IMR-90 (cell line): Measurements from ENCODE around the gene MOV10L1. TPM values are rescaled to one million over a fixed set of nuclear protein-coding genes. Genes with fewer than 3 reads are reported as not detected.

ENCODE experiments used
- ATAC-seq: fragments of 200-7000 bp; cut with Tn5 transposase; 2 replicates; pipeline ENCODE4 v1.9.1; 2020; ENCODE audit warnings: low read depth, mild to moderate bottlenecking, moderate library complexity
- BruUV-seq: library from RNA; stranded (reverse); fragments of 400-500 nt; replicated peaks from 2 replicates; lab custom pipeline; 2021; lab: Mats Ljungman, UMichigan
- CTCF ChIA-PET: fragments of 300-600 bp; formaldehyde crosslinking; extraction: SDS; loops from one replicate; lab custom pipeline; 2021; ENCODE audit warnings: antibody characterized with exemption; lab: Yijun Ruan, JAX
- POLR2A ChIA-PET: fragments of 300-600 bp; sonication (Branson Sonifier 250); formaldehyde crosslinking; loops from one replicate; lab custom pipeline; 2022; ENCODE audit warnings: antibody characterized with exemption; ENCODE audit not compliant: unreplicated experiment; lab: Charles Lee
- DNase-seq: peaks from one replicate; pipeline ENCODE4 v3.0.0; 2013
- H2AFZ ChIP-seq: replicated peaks from 2 replicates; pipeline ENCODE3; 2013; ENCODE audit warnings: low read length, mild to moderate bottlenecking; ENCODE audit not compliant: poor library complexity
- H2AK5ac ChIP-seq: 2 replicates; pipeline ENCODE4 v1.6.1; 2013; ENCODE audit warnings: low read depth, low read length, inconsistent platforms
- H2AK9ac ChIP-seq: replicated peaks from 2 replicates; pipeline ENCODE3; 2013; ENCODE audit warnings: mild to moderate bottlenecking, low read depth, low read length, moderate library complexity; ENCODE audit not compliant: poor library complexity
- H2BK120ac ChIP-seq: 2 replicates; pipeline ENCODE4 v1.6.1; 2013; ENCODE audit warnings: low read depth, low read length, inconsistent platforms
- H2BK15ac ChIP-seq: 3 replicates; pipeline ENCODE4 v1.6.1; 2013; ENCODE audit warnings: low read depth, low read length, inconsistent platforms
- H2BK20ac ChIP-seq: 2 replicates; pipeline ENCODE4 v1.6.1; 2013; ENCODE audit warnings: low read depth, mild to moderate bottlenecking, inconsistent platforms, low read length, moderate library complexity
- H2BK5ac ChIP-seq: 2 replicates; pipeline ENCODE4 v1.6.1; 2013; ENCODE audit warnings: mild to moderate bottlenecking, low read depth, low read length, inconsistent platforms; ENCODE audit not compliant: poor library complexity, severe bottlenecking
- H3K14ac ChIP-seq: replicated peaks from 2 replicates; pipeline ENCODE4 v1.6.1; 2013; ENCODE audit warnings: low read depth, low read length, inconsistent platforms
- H3K18ac ChIP-seq: 2 replicates; pipeline ENCODE4 v1.6.1; 2013; ENCODE audit warnings: low read depth, low read length, control low read depth
- H3K23ac ChIP-seq: 2 replicates; pipeline ENCODE4 v1.6.1; 2013; ENCODE audit warnings: low read depth, low read length, inconsistent platforms
- H3K27ac ChIP-seq: 2 replicates; pipeline ENCODE4 v1.5.1; 2013; ENCODE audit warnings: mild to moderate bottlenecking, control low read depth, low read length; ENCODE audit not compliant: insufficient read depth
- H3K27me3 ChIP-seq: 2 replicates; pipeline ENCODE4 v1.6.1; 2013; ENCODE audit warnings: low read length; ENCODE audit not compliant: control insufficient read depth, insufficient read depth
- H3K36me3 ChIP-seq: 2 replicates; pipeline ENCODE4 v1.6.1; 2013; ENCODE audit warnings: low read length, mixed read lengths; ENCODE audit not compliant: control insufficient read depth, insufficient read depth
- H3K4ac ChIP-seq: 2 replicates; pipeline ENCODE4 v1.6.1; 2013; ENCODE audit warnings: low read depth, low read length, inconsistent platforms
- H3K4me1 ChIP-seq: 2 replicates; pipeline ENCODE4 v1.6.1; 2013; ENCODE audit warnings: low read length, mixed read lengths; ENCODE audit not compliant: control insufficient read depth, insufficient read depth
- H3K4me2 ChIP-seq: 2 replicates; pipeline ENCODE4 v1.6.1; 2013; ENCODE audit warnings: low read depth, mild to moderate bottlenecking, control low read depth, low read length, moderate library complexity
- H3K4me3 ChIP-seq: 2 replicates; pipeline ENCODE4 v1.5.1; 2013; ENCODE audit warnings: low read depth, mild to moderate bottlenecking, control low read depth, low read length, moderate library complexity; ENCODE audit not compliant: insufficient read depth
- H3K56ac ChIP-seq: 2 replicates; pipeline ENCODE4 v1.6.1; 2013; ENCODE audit warnings: low read length, inconsistent platforms; ENCODE audit not compliant: insufficient read depth; ENCODE audit errors: extremely low read depth
- H3K79me1 ChIP-seq, 2 experiments: 2 replicates each; pipeline ENCODE4 v1.6.1; 2013; ENCODE audit warnings: low read length in 2 of 2, inconsistent platforms in 1 of 2, low read depth in 1 of 2
- H3K9ac ChIP-seq: 2 replicates; pipeline ENCODE4 v1.6.1; 2013; ENCODE audit warnings: low read depth, low read length, control low read depth
- H3K9me1 ChIP-seq: 2 replicates; pipeline ENCODE4 v1.6.1; 2013; ENCODE audit warnings: low read length, inconsistent platforms; ENCODE audit not compliant: insufficient read depth
- H3K9me3 ChIP-seq: 2 replicates; pipeline ENCODE4 v1.6.1; 2013; ENCODE audit warnings: low read length; ENCODE audit not compliant: control insufficient read depth, insufficient read depth
- H4K20me1 ChIP-seq: 2 replicates; pipeline ENCODE4 v1.6.1; 2013; ENCODE audit warnings: low read length, inconsistent platforms; ENCODE audit not compliant: insufficient read depth
- H4K5ac ChIP-seq: 2 replicates; pipeline ENCODE4 v1.6.1; 2013; ENCODE audit warnings: mild to moderate bottlenecking, low read depth, low read length, control low read depth
- H4K8ac ChIP-seq, 2 experiments: 2 replicates each; pipeline ENCODE4 v1.6.1; 2013; ENCODE audit warnings: low read depth in 2 of 2, low read length in 2 of 2, control low read depth in 1 of 2, inconsistent platforms in 1 of 2
- H4K91ac ChIP-seq: 2 replicates; pipeline ENCODE4 v1.6.1; 2013; ENCODE audit warnings: low read depth, low read length, inconsistent platforms; ENCODE audit not compliant: insufficient read depth
- BHLHE40 ChIP-seq: fragments of 150-350 bp; IDR thresholded peaks from 2 replicates; pipeline ENCODE4 v1.6.1; 2016; ENCODE audit warnings: mild to moderate bottlenecking, low read depth, low read length
- CEBPB ChIP-seq: IDR thresholded peaks from 2 replicates; pipeline ENCODE4 v1.6.1; 2012; ENCODE audit warnings: low read depth, low read length, improper control_type of control experiment
- CHD1 ChIP-seq: IDR thresholded peaks from 2 replicates; pipeline ENCODE4 v1.6.1; 2012; ENCODE audit warnings: low read depth, low read length, improper control_type of control experiment
- CTCF ChIP-seq: conservative IDR thresholded peaks from 2 replicates; pipeline ENCODE4 v1.5.1; 2012; ENCODE audit warnings: mild to moderate bottlenecking, low read depth, low read length, improper control_type of control experiment
- ELK1 ChIP-seq: fragments of 150-350 bp; IDR thresholded peaks from 2 replicates; pipeline ENCODE4 v1.6.1; 2016; ENCODE audit warnings: low read depth, mild to moderate bottlenecking, low read length, moderate library complexity, borderline replicate concordance
- FOS ChIP-seq: fragments of 150-350 bp; IDR thresholded peaks from 2 replicates; pipeline ENCODE4 v1.6.1; 2016; ENCODE audit warnings: low read depth, low read length
- MAFK ChIP-seq: IDR thresholded peaks from 2 replicates; pipeline ENCODE4 v1.6.1; 2012; ENCODE audit warnings: low read depth, low read length, improper control_type of control experiment
- MAZ ChIP-seq: IDR thresholded peaks from 2 replicates; pipeline ENCODE4 v1.6.1; 2012; ENCODE audit warnings: low read depth, mild to moderate bottlenecking, low read length, improper control_type of control experiment, moderate library complexity, borderline replicate concordance
- POLR2A ChIP-seq: IDR thresholded peaks from 2 replicates; pipeline ENCODE4 v1.6.1; 2012; ENCODE audit warnings: mild to moderate bottlenecking, low read depth, low read length
- RAD21 ChIP-seq: IDR thresholded peaks from 2 replicates; pipeline ENCODE4 v1.6.1; 2012; ENCODE audit warnings: low read length, improper control_type of control experiment
- USF2 ChIP-seq: fragments of 150-350 bp; IDR thresholded peaks from 2 replicates; pipeline ENCODE4 v1.6.1; 2017; ENCODE audit warnings: mild to moderate bottlenecking, antibody characterized with exemption, low read length, low read depth
- WGBS, 2 experiments: methylation state at CpG; one replicate each; pipeline versions ENCODE4 v1.1.5 to v1.1.7; 2013; ENCODE audit warnings: missing lambda C conversion rate in 2 of 2; ENCODE audit not compliant: insufficient read length in 1 of 2; ENCODE audit errors: extremely low coverage in 2 of 2; 5-methylcytosine and 5-hydroxymethylcytosine counted together
- dilution Hi-C: fragments of 300-500 bp; cut with HindIII; formaldehyde crosslinking; loops from one replicate; pipeline ENCODE4 v1.14.3; 2018; ENCODE audit warnings: low sequenced_read_pairs; ENCODE audit not compliant: unreplicated experiment
- in situ Hi-C: fragments of 300-500 bp; cut with MboI; formaldehyde crosslinking; loops from 3 replicates; pipeline ENCODE4 v1.14.3; 2019; ENCODE audit warnings: low sequenced_read_pairs, inconsistent platforms, mixed read lengths
- intact Hi-C: fragments of 100-400 bp; cut with micrococcal nuclease; formaldehyde crosslinking; loops from 2 replicates; pipeline ENCODE4 v1.10.0; 2022
- polyA plus RNA-seq, 3 experiments: library from polyadenylated mRNA; depleted of rRNA; stranded (reverse); fragments of >200 nt; gene quantifications; 2 replicates each; pipeline ENCODE4 v1.2.3, GENCODE V29; 2012; ENCODE audit warnings: low replicate concordance in 1 of 3
- total RNA-seq: library from RNA; depleted of rRNA; stranded (reverse); fragments of >200 nt; gene quantifications from 2 replicates; pipeline ENCODE4 v1.2.3, GENCODE V29; 2012

Gene MOV10L1
- total and polyA plus RNA-seq, 2 of the 4 experiments (the other 2 are of a cell fraction): 0.72 to 1.4 TPM

- peak overlapping the region; percentile 85 for H3K14ac ChIP-seq
- POLR2A ChIA-PET: interaction anchor here (0.6 kb wide), 1 partner anchor 31 kb away, joined by 3 read pairs; no protein-coding TSS in a partner anchor
- peak overlapping the region; percentile 93 for H3K18ac ChIP-seq
- ATAC-seq (peak; percentile 62), DNase-seq (peak; percentile 86)
- H3K23ac ChIP-seq: peak overlapping the region; percentile 33; the same call in 1 of the 2 replicates
- H2BK15ac ChIP-seq: peak overlapping the region; percentile 79; the same call in 2 of the 3 replicates
- TF ChIP-seq CTCF (no peak), CEBPB (peak; percentile 78), RAD21 (no peak), MAZ (no peak), BHLHE40 (0 out of 2 replicates have a peak, but pooled peaks have one; percentile 3), POLR2A (no peak), MAFK (no peak), ELK1 (no peak), CHD1 (no peak), USF2 (no peak), FOS (no peak)
- no peaks in the 10 kb centered on the region for H4K20me1 ChIP-seq
- peaks cover 28% of the 10 kb centered on the region for H3K4me1 ChIP-seq
- H2BK5ac ChIP-seq: peak overlapping the region; percentile 42
- peak overlapping the region; percentile 85 for H4K91ac ChIP-seq
- dilution Hi-C loops (no loop called here), in situ Hi-C loops (no loop called here), intact Hi-C loops (no loop called here)
- peaks cover 4% of the 10 kb centered on the region; the same call in 1 of the 2 replicates for H3K36me3 ChIP-seq
- H3K4me2 ChIP-seq: no peak overlapping the region
- CTCF ChIA-PET: no interaction called here
- peak overlapping the region; percentile 87 for H2AK9ac ChIP-seq
- no peak overlapping the region for H3K4me3 ChIP-seq
- peak overlapping the region; percentile 88 for H2AK5ac ChIP-seq
- peak overlapping the region; percentile 80 for H2BK120ac ChIP-seq
- H3K9ac ChIP-seq: no peak overlapping the region
- peak overlapping the region; percentile 32 for H4K5ac ChIP-seq
- H3K27ac ChIP-seq: no peak overlapping the region
- H4K8ac ChIP-seq: peak overlapping the region; percentile 79 to 89; a peak in 3 of 4 replicates
- no peaks in the 10 kb centered on the region for H3K27me3 ChIP-seq
- H3K79me1 ChIP-seq: peaks cover 0 to 11% of the 10 kb centered on the region in 2 experiments; a peak in 2 of 4 replicates
- H3K4ac ChIP-seq: peak overlapping the region; percentile 90
- 45% methylated on average over 3 of the region's 28 CpGs; no CpG with 5 or more reads in 1 of the 2 experiments for WGBS, 2 experiments
- H2BK20ac ChIP-seq: peak overlapping the region; percentile 89
- H3K9me1 ChIP-seq: peaks cover 21% of the 10 kb centered on the region
- peak overlapping the region; percentile 95 for H2AFZ ChIP-seq
- peak overlapping the region; percentile 44; the same call in 1 of the 2 replicates for H3K56ac ChIP-seq
- H3K9me3 ChIP-seq: no peaks in the 10 kb centered on the region
- no TSS peak for BruUV-seq
Observed at GRCh38 chr22:50112151-50113118, 22.6 kb downstream of the MOV10L1 start.
